ENCODE data around the gene SERBP1.
A peak's percentile ranks its signal among the peaks of the same experiment; 100 is the strongest.

Gene SERBP1

GRCh38 chr1:67460676-67461500 is 30.7 kb upstream of the SERBP1 start:
- H2AK5ac ChIP-seq (ENCODE audit: low read length) = no peak overlapping the region
- H3K56ac ChIP-seq (ENCODE audit: low read length) = no peak overlapping the region
- H3K79me1 ChIP-seq (ENCODE audit: low read length) = no peaks in the 10 kb centered on the region
- no peak overlapping the region for H3K4me2 ChIP-seq (ENCODE audit: low read length)
- WGBS (ENCODE audit: extremely low coverage, insufficient coverage, low lambda C conversion rate) = no CpG with 5 or more reads among the region's 9 CpGs
- DNase-seq = peak; percentile 18
- H3K4ac ChIP-seq (ENCODE audit: low read depth, low read length) = no peak overlapping the region
- H3K23ac ChIP-seq (ENCODE audit: low read length) = no peak overlapping the region
- H3K4me1 ChIP-seq (ENCODE audit: control insufficient read depth, low read depth, low read length) = peaks cover 3% of the 10 kb centered on the region
- no peak overlapping the region for H3K4me3 ChIP-seq (ENCODE audit: low read length)
- no peak overlapping the region for H3K27ac ChIP-seq (ENCODE audit: low read depth, low read length)
- no peak overlapping the region for H3K18ac ChIP-seq (ENCODE audit: low read length)
- no peak overlapping the region for H2BK5ac ChIP-seq (ENCODE audit: low read length)
- no peak overlapping the region for H4K5ac ChIP-seq (ENCODE audit: low read length)
- H3K79me2 ChIP-seq (ENCODE audit: control insufficient read depth, insufficient read depth, low read length) = no peaks in the 10 kb centered on the region
- no peak overlapping the region for H3K9ac ChIP-seq (ENCODE audit: low read length)
- no peak overlapping the region for H2BK120ac ChIP-seq (ENCODE audit: low read depth, low read length)
- no peak overlapping the region for H2BK15ac ChIP-seq (replicated peaks; ENCODE audit: low read depth)
- no peaks in the 10 kb centered on the region for H3K27me3 ChIP-seq (ENCODE audit: insufficient read depth, low read length, poor library complexity)
- H3K36me3 ChIP-seq (ENCODE audit: control insufficient read depth, insufficient read depth, low read length) = no peaks in the 10 kb centered on the region
- no peak overlapping the region for H4K8ac ChIP-seq (ENCODE audit: low read depth, low read length)

- H2AK5ac ChIP-seq (ENCODE audit: low read length) = no peak overlapping the region
- DNase-seq = peak; percentile 44
Observed at GRCh38 chr1:67459068-67459467, 28.9 kb upstream of the SERBP1 start.

GRCh38 chr1:67458663-67459062 is 28.5 kb upstream of the SERBP1 start:
- no peaks in the 10 kb centered on the region for H3K79me1 ChIP-seq (ENCODE audit: low read length)
- no peak overlapping the region for H2AK5ac ChIP-seq (ENCODE audit: low read length)
- no peak overlapping the region for H3K18ac ChIP-seq (ENCODE audit: low read length)
- H3K36me3 ChIP-seq (ENCODE audit: control insufficient read depth, insufficient read depth, low read length) = no peaks in the 10 kb centered on the region
- H3K4me1 ChIP-seq (ENCODE audit: control insufficient read depth, low read depth, low read length) = no peaks in the 10 kb centered on the region
- no peak overlapping the region for H2BK15ac ChIP-seq (replicated peaks; ENCODE audit: low read depth)
- H3K4me3 ChIP-seq (ENCODE audit: low read length) = no peak overlapping the region
- peak; percentile 12 for DNase-seq
- H2BK5ac ChIP-seq (ENCODE audit: low read length) = no peak overlapping the region
- no peak overlapping the region for H2BK120ac ChIP-seq (ENCODE audit: low read depth, low read length)
- H3K4ac ChIP-seq (ENCODE audit: low read depth, low read length) = no peak overlapping the region
- H3K4me2 ChIP-seq (ENCODE audit: low read length) = no peak overlapping the region
- no peak overlapping the region for H3K56ac ChIP-seq (ENCODE audit: low read length)
- no peak overlapping the region for H3K23ac ChIP-seq (ENCODE audit: low read length)
- no peaks in the 10 kb centered on the region for H3K79me2 ChIP-seq (ENCODE audit: control insufficient read depth, insufficient read depth, low read length)
- H3K27ac ChIP-seq (ENCODE audit: low read depth, low read length) = no peak overlapping the region
- H3K27me3 ChIP-seq (ENCODE audit: insufficient read depth, low read length, poor library complexity) = no peaks in the 10 kb centered on the region
- H4K5ac ChIP-seq (ENCODE audit: low read length) = no peak overlapping the region
- no peak overlapping the region for H4K8ac ChIP-seq (ENCODE audit: low read depth, low read length)
- no CpG with 5 or more reads among the region's 1 CpG for WGBS (ENCODE audit: extremely low coverage, insufficient coverage, low lambda C conversion rate)
- H3K9ac ChIP-seq (ENCODE audit: low read length) = no peak overlapping the region

More at GRCh38 chr1:67459068-67459467, 28.9 kb upstream of the SERBP1 start:
- Histone ChIP-seq H4K8ac (ENCODE audit: low read depth, low read length) (no peak overlapping the region), H3K4me2 (ENCODE audit: low read length) (no peak overlapping the region), H3K56ac (ENCODE audit: low read length) (no peak overlapping the region), H3K27me3 (ENCODE audit: insufficient read depth, low read length, poor library complexity) (no peaks in the 10 kb centered on the region), H3K4me3 (ENCODE audit: low read length) (no peak overlapping the region), H3K4ac (ENCODE audit: low read depth, low read length) (no peak overlapping the region), H2BK120ac (ENCODE audit: low read depth, low read length) (no peak overlapping the region), H3K79me2 (ENCODE audit: control insufficient read depth, insufficient read depth, low read length) (no peaks in the 10 kb centered on the region), H4K5ac (ENCODE audit: low read length) (no peak overlapping the region), H2BK15ac (replicated peaks; ENCODE audit: low read depth) (no peak overlapping the region), H2BK5ac (ENCODE audit: low read length) (no peak overlapping the region), H3K18ac (ENCODE audit: low read length) (no peak overlapping the region), H3K23ac (ENCODE audit: low read length) (no peak overlapping the region), H3K36me3 (ENCODE audit: control insufficient read depth, insufficient read depth, low read length) (no peaks in the 10 kb centered on the region), H3K79me1 (ENCODE audit: low read length) (no peaks in the 10 kb centered on the region), H3K4me1 (ENCODE audit: control insufficient read depth, low read depth, low read length) (peaks cover 3% of the 10 kb centered on the region), H3K9ac (ENCODE audit: low read length) (no peak overlapping the region), H3K27ac (ENCODE audit: low read depth, low read length) (no peak overlapping the region)
- no CpG with 5 or more reads among the region's 3 CpGs for WGBS (ENCODE audit: extremely low coverage, insufficient coverage, low lambda C conversion rate)

GRCh38 chr1:67457247-67457646 is 27.0 kb upstream of the SERBP1 start:
- DNase-seq = no peak
- Histone ChIP-seq H3K4me3 (ENCODE audit: low read length) (no peak overlapping the region), H2BK15ac (replicated peaks; ENCODE audit: low read depth) (no peak overlapping the region), H3K4ac (ENCODE audit: low read depth, low read length) (no peak overlapping the region), H3K79me1 (ENCODE audit: low read length) (no peaks in the 10 kb centered on the region), H2BK5ac (ENCODE audit: low read length) (no peak overlapping the region), H3K36me3 (ENCODE audit: control insufficient read depth, insufficient read depth, low read length) (no peaks in the 10 kb centered on the region), H3K4me1 (ENCODE audit: control insufficient read depth, low read depth, low read length) (no peaks in the 10 kb centered on the region), H4K5ac (ENCODE audit: low read length) (no peak overlapping the region), H3K18ac (ENCODE audit: low read length) (no peak overlapping the region), H3K23ac (ENCODE audit: low read length) (no peak overlapping the region), H3K27me3 (ENCODE audit: insufficient read depth, low read length, poor library complexity) (no peaks in the 10 kb centered on the region), H3K27ac (ENCODE audit: low read depth, low read length) (no peak overlapping the region), H3K79me2 (ENCODE audit: control insufficient read depth, insufficient read depth, low read length) (no peaks in the 10 kb centered on the region), H3K4me2 (ENCODE audit: low read length) (no peak overlapping the region), H3K9ac (ENCODE audit: low read length) (no peak overlapping the region), H3K56ac (ENCODE audit: low read length) (no peak overlapping the region), H2AK5ac (ENCODE audit: low read length) (no peak overlapping the region), H2BK120ac (ENCODE audit: low read depth, low read length) (no peak overlapping the region), H4K8ac (ENCODE audit: low read depth, low read length) (no peak overlapping the region)
- WGBS (ENCODE audit: extremely low coverage, insufficient coverage, low lambda C conversion rate) = no CpG with 5 or more reads among the region's 1 CpG

GRCh38 chr1:67451815-67452214 is 21.6 kb upstream of the SERBP1 start:
- no peak for DNase-seq
- Histone ChIP-seq H3K79me2 (ENCODE audit: control insufficient read depth, insufficient read depth, low read length) (no peaks in the 10 kb centered on the region), H3K23ac (ENCODE audit: low read length) (no peak overlapping the region), H3K27ac (ENCODE audit: low read depth, low read length) (no peak overlapping the region), H3K18ac (ENCODE audit: low read length) (no peak overlapping the region), H3K56ac (ENCODE audit: low read length) (no peak overlapping the region), H3K4ac (ENCODE audit: low read depth, low read length) (no peak overlapping the region), H3K4me2 (ENCODE audit: low read length) (no peak overlapping the region), H2AK5ac (ENCODE audit: low read length) (no peak overlapping the region), H4K5ac (ENCODE audit: low read length) (no peak overlapping the region), H3K36me3 (ENCODE audit: control insufficient read depth, insufficient read depth, low read length) (no peaks in the 10 kb centered on the region), H4K8ac (ENCODE audit: low read depth, low read length) (no peak overlapping the region), H3K4me1 (ENCODE audit: control insufficient read depth, low read depth, low read length) (peaks cover 2% of the 10 kb centered on the region), H3K79me1 (ENCODE audit: low read length) (no peaks in the 10 kb centered on the region), H3K4me3 (ENCODE audit: low read length) (no peak overlapping the region), H2BK15ac (replicated peaks; ENCODE audit: low read depth) (no peak overlapping the region), H3K9ac (ENCODE audit: low read length) (no peak overlapping the region), H3K27me3 (ENCODE audit: insufficient read depth, low read length, poor library complexity) (no peaks in the 10 kb centered on the region), H2BK120ac (ENCODE audit: low read depth, low read length) (no peak overlapping the region), H2BK5ac (ENCODE audit: low read length) (no peak overlapping the region)
- no CpG with 5 or more reads among the region's 2 CpGs for WGBS (ENCODE audit: extremely low coverage, insufficient coverage, low lambda C conversion rate)

- H3K79me1 ChIP-seq (ENCODE audit: low read length) = no peaks in the 10 kb centered on the region
- WGBS (ENCODE audit: extremely low coverage, insufficient coverage, low lambda C conversion rate) = no CpG with 5 or more reads among the region's 2 CpGs
- H3K36me3 ChIP-seq (ENCODE audit: control insufficient read depth, insufficient read depth, low read length) = no peaks in the 10 kb centered on the region
- no peak overlapping the region for H3K9ac ChIP-seq (ENCODE audit: low read length)
- no peak overlapping the region for H4K5ac ChIP-seq (ENCODE audit: low read length)
- H2BK5ac ChIP-seq (ENCODE audit: low read length) = no peak overlapping the region
- H3K27me3 ChIP-seq (ENCODE audit: insufficient read depth, low read length, poor library complexity) = no peaks in the 10 kb centered on the region
- H3K4me1 ChIP-seq (ENCODE audit: control insufficient read depth, low read depth, low read length) = peaks cover 2% of the 10 kb centered on the region
- H2BK120ac ChIP-seq (ENCODE audit: low read depth, low read length) = no peak overlapping the region
- H3K4me3 ChIP-seq (ENCODE audit: low read length) = no peak overlapping the region
- H3K18ac ChIP-seq (ENCODE audit: low read length) = no peak overlapping the region
- H2AK5ac ChIP-seq (ENCODE audit: low read length) = no peak overlapping the region
- no peak overlapping the region for H3K4ac ChIP-seq (ENCODE audit: low read depth, low read length)
- H3K4me2 ChIP-seq (ENCODE audit: low read length) = no peak overlapping the region
- no peak overlapping the region for H2BK15ac ChIP-seq (replicated peaks; ENCODE audit: low read depth)
- H3K23ac ChIP-seq (ENCODE audit: low read length) = no peak overlapping the region
- no peak overlapping the region for H3K56ac ChIP-seq (ENCODE audit: low read length)
- H3K27ac ChIP-seq (ENCODE audit: low read depth, low read length) = no peak overlapping the region
- no peaks in the 10 kb centered on the region for H3K79me2 ChIP-seq (ENCODE audit: control insufficient read depth, insufficient read depth, low read length)
- peak; percentile 23 for DNase-seq
- no peak overlapping the region for H4K8ac ChIP-seq (ENCODE audit: low read depth, low read length)
Observed at GRCh38 chr1:67451356-67451755, 21.2 kb upstream of the SERBP1 start.

Data from mesendoderm (in vitro differentiated cells).